Activated CD4-positive, alpha-beta memory T cell treated with anti-CD3 and anti-CD28 coated beads, Interleukin-2, amount 10 ng/mL, durations not matched to agents 7 days and 5 days (primary cell): Measurements from ENCODE around the gene LRPAP1. TPM values are rescaled to one million over a fixed set of nuclear protein-coding genes. Genes with fewer than 3 reads are reported as not detected.
"Not testable (repeated sequence)": the region's sequence is repeated elsewhere in the genome, so short reads cannot be mapped to it uniquely, and the experiment has no call there.

Source experiments
- CTCF ChIA-PET: fragments of 350-600 bp; sonication (Branson Sonifier 250); formaldehyde crosslinking; loops from one replicate; lab custom pipeline; 2021; ENCODE audit warnings: antibody characterized with exemption, inconsistent platforms; lab: Charles Lee
- POLR2A ChIA-PET: fragments of 350-600 bp; sonication (Branson Sonifier 250); formaldehyde crosslinking; loops from one replicate; lab custom pipeline; 2021; ENCODE audit warnings: antibody characterized with exemption; lab: Charles Lee
- DNase-seq: peaks from one replicate; pipeline ENCODE4 v3.0.0-alpha.2; 2020
- H3K27ac Mint-ChIP-seq: one replicate; pipeline ENCODE4 v1.8.0; 2021; ENCODE audit warnings: mild to moderate bottlenecking, mixed read lengths
- H3K27me3 Mint-ChIP-seq: one replicate; pipeline ENCODE4 v1.8.0; 2021; ENCODE audit warnings: mixed read lengths
- H3K36me3 Mint-ChIP-seq: one replicate; pipeline ENCODE4 v1.8.0; 2021; ENCODE audit warnings: low read depth, mixed read lengths
- H3K4me1 Mint-ChIP-seq: one replicate; pipeline ENCODE4 v1.8.0; 2021; ENCODE audit warnings: mixed read lengths
- H3K4me3 Mint-ChIP-seq: one replicate; pipeline ENCODE4 v1.8.0; 2021; ENCODE audit warnings: mild to moderate bottlenecking, mixed read lengths
- H3K9me3 Mint-ChIP-seq: one replicate; pipeline ENCODE4 v1.8.0; 2021; ENCODE audit warnings: mixed read lengths
- total RNA-seq, 2 experiments: library from RNA; stranded (reverse); gene quantifications; one replicate each; pipeline ENCODE4 v1.2.3, GENCODE V29; 2021

The LRPAP1 gene
- total RNA-seq, 2 experiments from 2014 or later: 71.0 to 72.3 TPM

- Mint-ChIP-seq H3K27ac (no peak overlapping the region), H3K4me3 (no peak overlapping the region), H3K36me3 (no peaks in the 10 kb centered on the region), H3K9me3 (no peaks in the 10 kb centered on the region), H3K4me1 (no peaks in the 10 kb centered on the region), H3K27me3 (no peaks in the 10 kb centered on the region)
- DNase-seq: no peak
- POLR2A ChIA-PET: no interaction called here
- CTCF ChIA-PET: no interaction called here
Observed at GRCh38 chr4:3571921-3572320, 39.7 kb upstream of the LRPAP1 start.

GRCh38 chr4:3570923-3571322 lies 38.7 kb upstream of the LRPAP1 start:
- H3K4me1 Mint-ChIP-seq, H3K4me3 Mint-ChIP-seq, DNase-seq, H3K27me3 Mint-ChIP-seq, H3K36me3 Mint-ChIP-seq, H3K9me3 Mint-ChIP-seq, H3K27ac Mint-ChIP-seq, POLR2A ChIA-PET, CTCF ChIA-PET: not testable (repeated sequence)

- H3K27ac Mint-ChIP-seq, H3K27me3 Mint-ChIP-seq, H3K4me3 Mint-ChIP-seq, POLR2A ChIA-PET, H3K4me1 Mint-ChIP-seq, DNase-seq, CTCF ChIA-PET, H3K9me3 Mint-ChIP-seq, H3K36me3 Mint-ChIP-seq: not testable (repeated sequence)
Observed at GRCh38 chr4:3569611-3570010, 37.4 kb upstream of the LRPAP1 start.

- H3K4me1 Mint-ChIP-seq, DNase-seq, POLR2A ChIA-PET, CTCF ChIA-PET, H3K9me3 Mint-ChIP-seq, H3K27me3 Mint-ChIP-seq, H3K4me3 Mint-ChIP-seq, H3K27ac Mint-ChIP-seq, H3K36me3 Mint-ChIP-seq: not testable (repeated sequence)
Observed at GRCh38 chr4:3566701-3567100, 34.5 kb upstream of the LRPAP1 start.

- H3K9me3 Mint-ChIP-seq, CTCF ChIA-PET, H3K36me3 Mint-ChIP-seq, H3K4me3 Mint-ChIP-seq, DNase-seq, H3K4me1 Mint-ChIP-seq, POLR2A ChIA-PET, H3K27ac Mint-ChIP-seq, H3K27me3 Mint-ChIP-seq: not testable (repeated sequence)
Observed at GRCh38 chr4:3566301-3566700, 34.1 kb upstream of the LRPAP1 start.

- POLR2A ChIA-PET, H3K27me3 Mint-ChIP-seq, H3K27ac Mint-ChIP-seq, H3K4me1 Mint-ChIP-seq, DNase-seq, CTCF ChIA-PET, H3K36me3 Mint-ChIP-seq, H3K9me3 Mint-ChIP-seq, H3K4me3 Mint-ChIP-seq: not testable (repeated sequence)
Observed at GRCh38 chr4:3564948-3565347, 32.7 kb upstream of the LRPAP1 start.

GRCh38 chr4:3563403-3563802 lies 31.2 kb upstream of the LRPAP1 start:
- Mint-ChIP-seq H3K27me3 (peaks cover 3% of the 10 kb centered on the region), H3K4me1 (no peaks in the 10 kb centered on the region), H3K9me3 (peaks cover 3% of the 10 kb centered on the region), H3K36me3 (no peaks in the 10 kb centered on the region), H3K27ac (no peak overlapping the region), H3K4me3 (no peak overlapping the region)
- ChIA-PET CTCF (no interaction called here), POLR2A (no interaction called here)
- DNase-seq: no peak

- CTCF ChIA-PET, H3K4me1 Mint-ChIP-seq, H3K27me3 Mint-ChIP-seq, POLR2A ChIA-PET, H3K27ac Mint-ChIP-seq, H3K36me3 Mint-ChIP-seq, H3K9me3 Mint-ChIP-seq, H3K4me3 Mint-ChIP-seq, DNase-seq: not testable (repeated sequence)
Observed at GRCh38 chr4:3562127-3562526, 29.9 kb upstream of the LRPAP1 start.

- DNase-seq, H3K36me3 Mint-ChIP-seq, H3K27ac Mint-ChIP-seq, H3K4me3 Mint-ChIP-seq, POLR2A ChIA-PET, CTCF ChIA-PET, H3K9me3 Mint-ChIP-seq, H3K27me3 Mint-ChIP-seq: not testable (repeated sequence)
- H3K4me1 Mint-ChIP-seq: peaks cover 13% of the 10 kb centered on the region
Observed at GRCh38 chr4:3560465-3560864, 28.2 kb upstream of the LRPAP1 start.

GRCh38 chr4:3559381-3560290 lies 27.4 kb upstream of the LRPAP1 start:
- H3K9me3 Mint-ChIP-seq, POLR2A ChIA-PET, DNase-seq, H3K36me3 Mint-ChIP-seq, H3K4me3 Mint-ChIP-seq, H3K27me3 Mint-ChIP-seq, H3K27ac Mint-ChIP-seq, CTCF ChIA-PET: not testable (repeated sequence)
- H3K4me1 Mint-ChIP-seq: peaks cover 15% of the 10 kb centered on the region

- peaks cover 19% of the 10 kb centered on the region for H3K4me1 Mint-ChIP-seq
- H3K27me3 Mint-ChIP-seq, H3K36me3 Mint-ChIP-seq, DNase-seq, POLR2A ChIA-PET, H3K4me3 Mint-ChIP-seq, H3K27ac Mint-ChIP-seq, H3K9me3 Mint-ChIP-seq, CTCF ChIA-PET: not testable (repeated sequence)
Observed at GRCh38 chr4:3558514-3558836, 26.3 kb upstream of the LRPAP1 start.

- POLR2A ChIA-PET, H3K9me3 Mint-ChIP-seq, CTCF ChIA-PET, DNase-seq, H3K27me3 Mint-ChIP-seq, H3K36me3 Mint-ChIP-seq, H3K27ac Mint-ChIP-seq, H3K4me3 Mint-ChIP-seq: not testable (repeated sequence)
- peaks cover 22% of the 10 kb centered on the region for H3K4me1 Mint-ChIP-seq
Observed at GRCh38 chr4:3557676-3558513, 25.7 kb upstream of the LRPAP1 start.

- H3K27ac Mint-ChIP-seq, CTCF ChIA-PET, H3K4me3 Mint-ChIP-seq, H3K27me3 Mint-ChIP-seq, H3K9me3 Mint-ChIP-seq, H3K36me3 Mint-ChIP-seq, POLR2A ChIA-PET: not testable (repeated sequence)
- DNase-seq: peak; percentile 42
- peaks cover 22% of the 10 kb centered on the region for H3K4me1 Mint-ChIP-seq
Observed at GRCh38 chr4:3557088-3557492, 24.9 kb upstream of the LRPAP1 start.
